ENCODE measurements around the gene RASGRP4.

DNA sequence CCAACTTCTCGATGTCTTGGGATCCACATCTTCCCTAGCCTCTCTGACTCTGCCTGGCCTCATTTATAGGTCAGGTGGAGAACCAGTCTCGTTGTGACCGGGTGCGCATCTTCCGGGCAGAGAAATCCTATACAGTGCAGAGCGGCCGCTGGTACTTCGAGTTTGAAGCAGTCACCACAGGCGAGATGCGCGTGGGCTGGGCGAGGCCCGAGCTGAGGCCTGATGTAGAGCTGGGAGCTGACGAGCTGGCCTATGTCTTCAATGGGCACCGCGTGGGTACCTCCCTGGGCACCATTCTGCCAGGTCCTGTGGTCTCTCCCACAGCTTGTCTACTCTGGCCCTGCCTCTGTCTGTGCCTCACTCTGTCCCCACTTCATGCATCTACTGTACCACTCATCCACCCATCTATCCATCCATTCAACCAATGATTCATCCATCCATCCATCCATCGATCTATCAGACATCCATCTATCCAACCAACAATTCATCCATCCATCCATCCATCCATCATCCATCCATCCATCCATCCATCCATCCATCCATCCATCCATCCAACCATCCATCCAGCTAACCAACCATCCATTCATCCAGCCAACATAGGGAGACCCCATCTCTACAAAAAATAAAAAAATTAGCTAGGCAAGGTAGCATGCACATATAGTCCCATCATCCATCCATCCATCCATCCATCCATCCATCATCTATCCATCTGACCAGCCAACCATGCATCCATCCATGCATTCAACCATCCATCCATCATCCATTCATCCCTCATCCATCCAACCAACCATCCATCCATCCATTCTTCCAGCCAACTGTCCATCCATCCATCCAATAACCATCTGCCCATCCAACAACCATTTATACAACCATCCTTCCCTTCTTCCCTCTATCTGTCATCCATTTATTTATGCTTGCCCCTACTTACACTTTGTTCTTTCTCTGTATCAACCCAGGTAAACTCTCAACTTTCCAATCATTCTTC is 41.8 kb upstream of the RASGRP4 start:
- TF ChIP-seq EZH2 (IDR thresholded peaks at IDR 0.05; ENCODE audit: insufficient read depth, poor library complexity, severe bottlenecking) (no peak), EZH2phosphoT487 (IDR thresholded peaks at IDR 0.05; ENCODE audit: insufficient read depth, low read depth) (no peak)

Data from GM23248 (cell line).